TTC549 (cell line): ENCODE data around the gene HSFX3.
"Not testable (repeated sequence)": the region's sequence is repeated elsewhere in the genome, so short reads cannot be mapped to it uniquely, and the experiment has no call there.

Experiments
- FAIRE-seq: peaks from 2 replicates; lab custom pipeline; 2012; peaks lifted over from hg19 to GRCh38; lab: Jason Lieb, UNC

The HSFX3 gene, protein sequence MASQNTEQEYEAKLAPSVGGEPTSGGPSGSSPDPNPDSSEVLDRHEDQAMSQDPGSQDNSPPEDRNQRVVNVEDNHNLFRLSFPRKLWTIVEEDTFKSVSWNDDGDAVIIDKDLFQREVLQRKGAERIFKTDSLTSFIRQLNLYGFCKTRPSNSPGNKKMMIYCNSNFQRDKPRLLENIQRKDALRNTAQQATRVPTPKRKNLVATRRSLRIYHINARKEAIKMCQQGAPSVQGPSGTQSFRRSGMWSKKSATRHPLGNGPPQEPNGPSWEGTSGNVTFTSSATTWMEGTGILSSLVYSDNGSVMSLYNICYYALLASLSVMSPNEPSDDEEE

DNA sequence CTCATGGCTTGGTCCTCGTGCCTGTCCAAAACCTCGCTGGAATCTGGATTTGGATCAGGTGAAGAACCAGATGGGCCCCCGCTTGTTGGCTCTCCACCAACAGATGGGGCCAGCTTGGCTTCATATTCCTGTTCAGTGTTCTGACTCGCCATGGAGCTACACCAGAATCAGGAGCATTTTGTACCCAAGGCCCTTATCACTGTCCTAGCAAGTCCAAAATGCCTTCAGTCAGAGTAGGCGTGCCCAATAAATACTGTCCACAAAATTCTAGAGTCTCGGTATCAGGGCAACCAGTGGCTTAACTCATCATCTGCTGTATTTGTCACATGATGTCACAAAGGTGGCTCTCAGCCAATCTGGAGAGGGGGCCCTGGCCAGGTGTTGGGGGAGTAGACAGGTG lies at the start of gene HSFX3:
TSS of gene HSFX3 (minus strand) at position 224 of the 400 bp plus-strand sequence. CDS start at position 152, 72 bp downstream.
- FAIRE-seq, result not testable (repeated sequence)

GRCh38 chrX:149598603-149599002 lies 48.9 kb upstream of the HSFX3 start:
- FAIRE-seq, result not testable (repeated sequence)

DNA sequence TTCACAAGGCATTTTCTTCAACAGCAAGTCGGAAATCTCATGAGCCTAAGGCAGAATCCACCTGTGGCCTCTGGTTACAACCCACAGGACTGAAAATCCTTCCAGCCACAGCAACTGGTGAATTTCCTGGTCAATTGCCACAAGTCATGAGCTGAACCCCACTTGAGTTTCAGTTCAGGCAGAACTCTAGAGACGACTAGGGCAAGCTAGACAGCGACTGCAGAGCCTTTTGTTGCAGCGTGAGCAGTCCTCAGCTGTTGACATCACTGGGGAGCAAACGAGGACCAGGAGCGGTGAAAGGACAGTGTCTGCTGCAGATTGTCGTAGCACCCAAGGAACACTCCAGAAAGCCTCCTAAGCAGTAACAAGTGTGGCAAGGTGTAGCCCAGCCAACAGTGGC lies 46.2 kb upstream of the HSFX3 start:
- FAIRE-seq, result not testable (repeated sequence)

GRCh38 chrX:149595214-149595613 lies 45.5 kb upstream of the HSFX3 start, which contains the start of gene HSFX2:
HSFX2 (minus strand) TSS chrX:149595314; CDS start chrX:149594700, 614 bp downstream.
- not testable (repeated sequence) for FAIRE-seq

- FAIRE-seq, result not testable (repeated sequence)
Measured at GRCh38 chrX:149590993-149591392, 41.3 kb upstream of the HSFX3 start.

DNA sequence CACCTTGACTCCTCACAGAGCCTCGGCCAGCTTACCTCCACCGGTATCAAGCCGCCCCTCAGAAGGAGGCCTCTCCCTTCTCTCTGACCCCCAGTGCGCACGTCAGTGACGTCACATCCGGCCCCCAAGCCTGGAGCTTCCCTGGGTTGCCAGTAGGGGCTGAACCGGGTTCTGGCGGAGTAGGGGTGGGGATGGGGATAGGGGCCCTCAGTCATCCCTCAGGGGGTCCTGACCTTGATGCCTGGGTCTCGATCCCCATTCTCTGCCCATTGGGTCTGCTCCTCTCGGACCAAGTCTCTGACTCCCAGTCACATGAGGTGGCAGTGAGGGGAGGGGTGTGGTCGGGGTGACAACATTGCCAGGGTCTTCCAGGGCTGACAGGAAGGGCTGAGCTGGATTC lies 37.6 kb upstream of the HSFX3 start, which contains the start of gene MAGEA9B:
TSS of gene MAGEA9B (minus strand) at position 101 of the 400 bp plus-strand sequence. CDS start 4,280 bp downstream, outside the sequence.
- FAIRE-seq, result not testable (repeated sequence)

- not testable (repeated sequence) for FAIRE-seq
Measured at GRCh38 chrX:149585631-149586030, 35.9 kb upstream of the HSFX3 start.

DNA sequence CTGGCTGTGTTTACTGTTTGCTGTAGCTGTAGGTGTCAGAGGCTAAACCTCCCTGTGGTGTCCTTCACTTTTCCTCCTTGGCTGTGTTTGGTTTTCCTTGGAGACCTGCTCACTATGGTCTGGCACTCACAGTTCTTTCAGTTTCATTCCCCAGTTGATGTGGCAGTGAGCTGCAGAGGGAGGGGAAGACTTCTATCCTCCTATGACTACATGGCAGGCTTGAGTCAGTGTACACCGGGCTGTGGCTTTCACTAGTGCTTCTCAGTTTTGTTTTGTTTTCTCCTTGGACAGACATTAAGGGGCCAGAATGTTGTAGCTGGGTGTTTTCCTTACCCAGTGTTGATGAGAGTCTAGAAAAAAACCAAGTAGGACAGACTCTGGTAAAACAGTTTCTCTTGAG lies 23.7 kb upstream of the HSFX3 start:
- not testable (repeated sequence) for FAIRE-seq

DNA sequence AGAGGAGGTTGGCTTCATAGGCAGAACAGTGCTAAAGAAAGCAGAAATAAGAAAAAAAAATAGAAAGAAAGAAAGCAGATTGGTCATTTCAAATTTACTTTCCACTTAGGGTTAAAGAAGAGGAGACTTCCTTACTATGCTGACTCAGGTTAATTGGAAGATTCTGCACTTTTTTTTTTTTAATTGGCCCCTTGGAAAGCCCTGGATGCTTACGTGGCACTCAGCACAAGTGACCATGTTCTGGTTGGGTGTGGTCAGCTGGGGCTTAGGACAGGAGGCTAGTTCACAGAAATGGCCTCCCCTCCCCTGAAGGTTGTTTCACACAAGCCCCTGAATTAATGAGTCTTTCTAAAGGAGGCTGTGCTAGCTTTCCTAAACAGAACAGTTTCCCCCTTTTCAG lies 23.0 kb upstream of the HSFX3 start:
- no peak for FAIRE-seq

DNA sequence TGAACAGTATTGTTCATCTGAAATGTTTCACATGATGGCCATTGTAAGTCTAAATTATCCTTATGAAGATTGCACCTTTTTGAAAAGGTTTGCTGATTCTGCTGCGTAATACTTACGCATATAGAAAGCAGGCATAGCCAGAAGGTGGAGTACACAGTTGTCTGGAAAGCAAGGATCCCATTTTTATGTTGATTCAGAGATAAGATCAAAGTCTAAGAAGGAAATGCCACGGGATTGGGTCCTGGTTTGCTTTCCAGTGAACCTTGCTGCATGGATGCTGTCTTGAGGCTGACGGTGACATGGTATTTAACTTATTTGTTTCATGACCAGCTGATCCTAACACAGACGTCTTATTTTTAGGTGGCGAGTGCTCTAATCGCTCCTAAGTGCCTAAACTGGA lies 22.0 kb upstream of the HSFX3 start:
- FAIRE-seq, result no peak

DNA sequence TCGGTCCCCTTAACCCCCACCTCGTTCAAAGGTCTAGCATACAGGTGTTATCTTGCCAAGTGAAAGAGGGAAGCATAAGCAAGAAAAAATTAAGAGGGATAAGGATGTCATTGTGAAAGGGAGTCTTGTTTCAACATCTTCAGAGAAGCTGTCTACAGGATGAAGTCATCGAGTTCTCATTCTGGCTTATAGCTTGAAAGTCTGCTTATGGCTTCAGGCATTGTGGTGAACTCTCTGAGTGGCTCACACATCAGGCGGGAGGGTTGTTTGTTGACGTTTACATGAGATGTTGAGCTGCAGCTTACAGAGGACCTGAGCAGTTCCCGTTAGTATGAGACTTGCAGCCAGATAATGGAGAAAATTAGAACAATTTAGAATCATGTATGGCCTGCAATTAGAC lies 20.9 kb upstream of the HSFX3 start:
- FAIRE-seq, result no peak

GRCh38 chrX:149569770-149570169 lies 20.0 kb upstream of the HSFX3 start:
- no peak for FAIRE-seq

DNA sequence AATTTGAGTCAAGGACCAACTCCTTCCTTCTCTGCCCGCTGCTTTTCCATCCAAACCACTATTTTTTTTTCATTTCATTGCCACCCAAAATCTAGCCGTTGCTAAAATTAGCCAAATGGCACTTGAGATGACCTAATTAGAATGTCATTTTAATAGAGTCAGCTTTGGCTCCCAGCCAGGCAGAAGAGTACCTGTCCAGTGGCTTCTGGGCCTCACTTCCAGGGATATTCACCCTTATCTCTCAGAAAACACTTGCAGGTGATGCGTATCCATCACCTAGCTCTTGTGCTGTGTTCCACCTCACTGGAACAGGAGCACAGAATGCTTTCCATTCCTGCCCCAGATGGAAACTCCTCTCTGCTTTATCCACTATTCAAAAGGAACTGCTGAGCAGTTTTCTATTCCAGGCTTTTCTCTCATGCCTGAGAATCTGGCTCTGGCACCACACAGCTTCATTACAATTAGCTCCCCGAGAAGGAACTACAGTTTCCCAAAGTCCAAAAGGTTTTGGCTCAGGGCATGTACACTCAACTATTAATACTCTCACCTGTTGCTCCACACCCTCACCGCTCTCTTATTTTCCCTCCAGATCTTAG lies 19.1 kb upstream of the HSFX3 start:
- no peak for FAIRE-seq

GRCh38 chrX:149567621-149568417 lies 18.1 kb upstream of the HSFX3 start:
- no peak for FAIRE-seq

DNA sequence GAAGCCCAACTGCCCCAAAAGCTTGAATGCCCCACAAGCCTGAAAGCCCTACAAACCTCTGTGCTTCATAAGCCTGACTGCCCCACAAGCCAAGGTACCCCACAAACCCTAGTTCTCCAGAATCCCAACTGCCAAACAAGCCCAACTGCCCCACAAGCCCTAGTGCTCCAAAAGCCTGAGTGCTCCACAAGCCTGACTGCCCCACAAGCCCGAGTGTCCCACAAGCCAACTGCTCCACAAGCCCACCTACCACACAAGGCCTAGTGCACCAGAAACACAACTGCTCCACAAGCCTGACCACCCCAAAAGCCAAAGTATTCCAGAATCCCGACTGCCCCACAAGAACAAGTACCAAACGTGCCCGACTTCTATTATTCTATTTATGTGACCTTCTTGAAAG lies 13.6 kb upstream of the HSFX3 start:
- FAIRE-seq, result no peak

DNA sequence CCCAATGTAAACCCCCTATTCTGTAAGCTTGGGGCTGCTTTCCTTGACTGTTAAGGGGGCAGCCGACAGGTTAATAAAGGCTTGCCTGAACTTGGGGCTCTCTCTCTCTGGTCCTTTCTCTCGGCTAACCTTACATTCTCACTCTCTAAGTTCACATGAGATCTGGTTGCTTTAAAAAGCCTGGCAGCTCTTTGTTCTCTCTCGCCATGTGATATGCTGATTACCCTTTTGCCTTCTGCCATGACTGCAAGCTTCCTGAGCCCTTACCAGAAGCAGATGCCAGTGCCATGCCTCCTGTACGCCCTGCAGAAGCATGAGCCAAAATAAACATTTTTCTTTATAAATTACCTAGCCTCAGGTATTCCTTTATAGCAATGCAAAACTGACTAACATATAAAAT lies 5.5 kb upstream of the HSFX3 start:
- FAIRE-seq, result not testable (repeated sequence)

GRCh38 chrX:149551939-149552248 lies 2.2 kb upstream of the HSFX3 start:
- FAIRE-seq, result not testable (repeated sequence)

DNA sequence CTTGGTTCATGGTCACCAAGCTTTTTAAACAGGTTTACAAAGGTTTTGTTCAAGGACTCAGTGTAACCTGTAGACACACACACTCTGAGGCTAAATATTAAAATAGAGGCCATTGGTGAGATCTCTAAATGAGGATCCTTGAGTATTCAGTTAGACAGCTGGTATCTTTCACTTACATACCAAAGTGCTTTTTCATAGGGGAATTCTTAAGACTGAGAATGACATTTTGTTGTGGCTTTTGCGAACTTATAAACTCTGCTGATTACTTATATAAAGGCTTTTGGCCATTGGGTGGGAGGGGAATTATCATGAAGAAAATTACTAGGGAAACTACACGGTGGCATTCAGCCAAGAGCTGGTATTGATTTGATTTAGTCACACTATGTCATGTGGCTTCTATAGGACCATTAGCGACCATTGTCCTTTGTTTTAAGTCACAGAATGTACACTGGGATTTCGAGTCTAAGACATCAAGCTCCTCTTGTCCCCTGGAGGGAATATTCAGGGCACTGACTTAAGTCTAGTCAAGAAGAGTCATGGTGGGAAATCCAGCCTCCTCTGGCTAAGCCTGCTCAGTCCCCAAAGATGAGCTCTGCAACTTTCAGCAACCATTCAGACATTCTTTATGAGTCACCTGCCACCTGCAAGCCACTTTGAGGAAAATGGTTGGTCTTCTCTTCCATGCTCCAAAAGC lies 1.7 kb upstream of the HSFX3 start:
- FAIRE-seq, result not testable (repeated sequence)

DNA sequence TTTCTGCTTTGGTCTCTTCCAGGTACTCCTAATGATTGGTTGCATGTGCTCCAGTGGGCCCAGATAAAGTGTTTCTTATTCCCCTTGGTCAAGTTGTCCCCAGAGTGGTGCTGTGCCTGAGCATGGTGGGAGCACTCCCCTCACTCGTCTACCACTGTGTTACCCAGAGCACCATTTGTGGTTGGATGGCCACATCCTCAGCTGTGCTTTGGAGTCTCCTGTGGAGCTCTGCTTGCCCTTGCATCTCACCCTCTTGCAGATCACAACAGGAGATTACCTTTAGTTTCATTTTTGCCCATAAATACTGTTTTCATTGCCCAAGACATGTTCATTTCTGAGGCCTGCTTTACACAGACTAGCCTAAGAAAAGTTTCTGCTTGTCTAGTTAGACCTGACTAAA lies 730 bp upstream of the HSFX3 start:
- FAIRE-seq, result not testable (repeated sequence)

GRCh38 chrX:149547782-149548181 lies 1.9 kb downstream of the HSFX3 start:
- not testable (repeated sequence) for FAIRE-seq

GRCh38 chrX:149546962-149547361 lies 2.8 kb downstream of the HSFX3 start:
- FAIRE-seq, result not testable (repeated sequence)
